ENCODE data around the gene SLC16A3.
"Not testable (repeated sequence)": the region's sequence is repeated elsewhere in the genome, so short reads cannot be mapped to it uniquely, and the experiment has no call there.

SLC16A3 gene

DNA sequence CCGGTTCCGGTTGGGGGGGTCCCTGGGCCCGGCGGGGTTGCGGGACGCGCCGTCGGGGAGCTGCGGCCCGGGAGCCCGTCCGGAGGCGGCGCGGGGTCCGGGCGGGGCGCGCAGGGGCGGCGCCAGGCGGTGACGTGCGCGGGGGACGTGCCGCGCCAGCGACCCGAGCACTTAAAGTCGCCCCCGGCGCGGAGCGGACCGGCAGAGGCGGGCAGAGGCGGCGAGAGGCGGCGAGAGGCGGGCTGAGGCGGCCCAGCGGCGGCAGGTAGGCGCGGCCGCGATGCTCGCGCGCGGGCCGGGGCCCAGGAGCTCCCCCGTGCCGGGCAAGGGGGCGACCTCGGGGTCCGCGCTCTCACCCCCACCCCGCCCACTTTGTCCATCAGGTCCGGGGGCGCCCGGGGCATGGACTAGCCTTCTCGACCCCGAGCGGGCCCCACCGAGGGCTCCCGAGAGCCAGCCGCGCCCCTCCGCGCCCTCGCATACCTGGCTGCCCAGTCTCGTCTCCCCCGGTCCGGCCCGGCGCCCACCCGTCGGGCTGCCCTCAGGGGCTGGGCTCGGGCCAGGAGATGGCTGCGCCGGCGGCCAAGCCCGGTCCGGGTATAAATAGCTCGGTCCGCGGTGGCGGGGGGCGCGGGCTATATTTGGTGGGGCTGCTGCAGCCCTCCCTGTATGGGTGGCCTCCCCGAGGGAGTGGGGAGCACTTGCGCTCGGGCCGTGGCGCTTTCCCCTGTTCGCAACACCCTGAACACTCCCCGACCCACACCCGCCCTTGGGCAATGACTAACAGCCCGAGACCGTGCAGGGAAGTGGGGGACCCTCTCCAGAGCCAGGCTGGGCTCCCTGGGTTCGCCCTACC is at the start of gene SLC16A3:
Gene SLC16A3, plus strand, starts transcription at position 201 of the 856 bp plus-strand sequence. CDS start 6,967 bp downstream, outside the sequence.
- peak; percentile 75 to 92 (median 89) for DNase-seq

DNA sequence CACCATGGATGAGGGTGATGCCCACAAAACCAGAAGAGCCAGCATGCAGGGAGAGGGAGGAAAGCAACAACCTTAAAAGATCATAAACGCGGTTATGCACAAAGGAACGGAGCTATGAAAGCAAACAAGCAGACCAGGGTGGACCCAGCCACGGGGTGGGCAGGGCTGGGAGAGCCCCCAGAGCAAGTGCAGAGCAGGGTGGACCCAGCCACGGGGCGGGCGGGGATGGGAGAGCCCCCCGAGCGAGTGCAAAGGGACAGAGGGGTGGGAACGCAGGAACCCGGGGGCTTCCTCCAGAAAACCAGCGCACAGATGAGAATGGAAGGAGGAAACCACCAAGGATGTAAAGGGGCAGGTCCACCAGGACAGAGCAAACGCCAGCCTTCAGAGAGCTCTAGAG is 49.4 kb upstream of the SLC16A3 start:
- DNase-seq = no peak

DNA sequence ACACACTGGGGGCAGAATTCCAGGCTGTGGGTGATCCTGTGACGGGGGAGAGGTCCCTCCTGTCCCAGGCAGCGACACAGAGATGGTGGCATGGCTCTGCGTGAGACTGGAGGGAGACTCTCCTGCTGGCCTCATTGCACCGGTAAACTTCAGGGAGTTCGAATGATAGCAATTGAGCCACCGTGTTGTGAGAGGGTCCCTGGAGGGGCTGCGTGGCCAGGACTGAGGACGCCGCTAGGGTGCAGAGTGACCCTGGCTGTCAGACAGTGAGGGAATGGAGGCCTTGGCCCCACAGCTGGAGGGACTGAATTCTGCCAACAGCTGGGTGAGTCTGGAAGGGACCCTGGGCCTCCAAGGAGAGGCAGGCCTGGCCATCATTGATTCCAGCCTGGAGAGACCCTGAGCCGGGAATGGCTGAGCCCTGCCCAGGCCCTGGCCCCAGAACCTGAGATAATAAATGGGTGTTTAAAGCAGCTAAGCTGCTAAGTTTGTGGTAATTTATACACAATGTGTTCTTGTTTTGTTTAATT is 48.8 kb upstream of the SLC16A3 start:
- DNase-seq = no peak

DNA sequence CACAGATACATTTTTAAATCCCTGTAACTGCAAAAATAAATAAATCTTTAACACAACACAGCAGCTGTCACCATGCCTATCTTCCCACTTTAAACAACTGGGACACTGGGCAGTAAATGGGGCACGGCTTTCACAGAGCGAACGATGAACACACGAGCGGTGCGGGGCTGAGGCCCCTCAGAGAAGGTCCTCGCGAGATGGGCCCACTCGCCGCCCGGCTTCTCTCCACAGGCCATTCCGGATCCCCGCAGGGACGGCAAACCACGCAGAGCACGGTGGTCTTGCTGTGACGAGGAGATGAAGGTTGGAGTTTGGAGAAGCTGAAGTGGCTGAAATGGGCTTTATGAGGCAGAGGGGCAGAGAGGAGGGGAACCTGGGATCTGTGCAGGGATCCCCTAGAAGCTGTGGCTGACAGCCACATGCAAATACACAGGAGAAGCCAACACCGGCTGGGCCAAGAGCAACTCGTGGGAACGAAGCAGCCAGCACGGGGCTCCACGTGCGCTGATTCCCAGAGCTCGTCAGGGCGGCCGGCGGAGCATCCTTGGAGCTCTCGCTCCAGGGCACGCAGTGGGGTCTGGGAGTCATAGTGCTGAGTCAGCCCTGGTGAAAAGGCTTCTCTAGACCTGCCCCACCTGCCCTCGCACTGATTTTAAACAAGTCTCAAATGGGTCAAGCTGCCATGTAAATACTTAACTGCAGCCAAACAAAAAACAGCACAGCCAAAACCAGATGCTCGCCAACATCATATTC is 47.9 kb upstream of the SLC16A3 start:
- DNase-seq = no peak

- DNase-seq = no peak
Observed at GRCh38 chr17:82184761-82185160, 44.1 kb upstream of the SLC16A3 start.

DNA sequence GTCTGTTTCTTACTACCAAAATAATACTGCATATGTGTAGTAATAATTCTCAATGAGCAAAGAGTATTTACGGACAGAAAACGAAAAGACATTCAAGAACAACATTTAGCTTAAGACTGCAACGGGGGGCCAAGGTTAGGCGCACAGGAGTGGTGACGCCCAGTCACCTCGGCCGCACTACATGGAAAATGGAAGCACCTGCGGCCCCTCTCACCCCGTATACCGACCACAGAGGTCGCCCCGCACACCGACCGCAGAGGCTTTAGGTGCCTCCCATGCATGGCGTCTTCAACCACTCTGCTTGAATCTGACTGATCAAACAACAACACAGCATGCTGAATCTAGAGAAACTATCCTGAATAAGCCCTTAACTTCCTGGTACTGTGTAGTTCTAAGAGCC is 42.6 kb upstream of the SLC16A3 start:
- no peak for DNase-seq

DNA sequence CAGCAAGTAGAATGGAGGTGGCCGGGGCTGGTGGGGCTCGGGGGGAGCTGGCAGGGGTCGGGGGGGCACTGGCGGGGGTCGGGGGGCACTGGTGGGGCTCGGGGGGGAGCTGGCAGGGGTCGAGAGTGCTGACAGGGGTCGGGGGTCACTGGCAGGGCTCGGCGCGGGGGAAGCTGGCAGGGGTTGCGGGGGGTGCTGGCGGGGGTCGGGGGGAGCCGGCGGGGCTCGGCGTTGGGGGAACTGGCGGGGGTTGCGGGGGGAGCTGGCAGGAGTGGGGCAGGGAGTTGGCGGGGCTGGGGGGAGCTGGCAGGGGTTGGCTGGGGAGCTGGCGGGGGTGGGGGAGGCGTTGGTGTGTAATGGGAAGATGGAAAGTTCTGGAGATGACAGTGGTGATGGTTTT is 41.3 kb upstream of the SLC16A3 start:
- no peak for DNase-seq

DNA sequence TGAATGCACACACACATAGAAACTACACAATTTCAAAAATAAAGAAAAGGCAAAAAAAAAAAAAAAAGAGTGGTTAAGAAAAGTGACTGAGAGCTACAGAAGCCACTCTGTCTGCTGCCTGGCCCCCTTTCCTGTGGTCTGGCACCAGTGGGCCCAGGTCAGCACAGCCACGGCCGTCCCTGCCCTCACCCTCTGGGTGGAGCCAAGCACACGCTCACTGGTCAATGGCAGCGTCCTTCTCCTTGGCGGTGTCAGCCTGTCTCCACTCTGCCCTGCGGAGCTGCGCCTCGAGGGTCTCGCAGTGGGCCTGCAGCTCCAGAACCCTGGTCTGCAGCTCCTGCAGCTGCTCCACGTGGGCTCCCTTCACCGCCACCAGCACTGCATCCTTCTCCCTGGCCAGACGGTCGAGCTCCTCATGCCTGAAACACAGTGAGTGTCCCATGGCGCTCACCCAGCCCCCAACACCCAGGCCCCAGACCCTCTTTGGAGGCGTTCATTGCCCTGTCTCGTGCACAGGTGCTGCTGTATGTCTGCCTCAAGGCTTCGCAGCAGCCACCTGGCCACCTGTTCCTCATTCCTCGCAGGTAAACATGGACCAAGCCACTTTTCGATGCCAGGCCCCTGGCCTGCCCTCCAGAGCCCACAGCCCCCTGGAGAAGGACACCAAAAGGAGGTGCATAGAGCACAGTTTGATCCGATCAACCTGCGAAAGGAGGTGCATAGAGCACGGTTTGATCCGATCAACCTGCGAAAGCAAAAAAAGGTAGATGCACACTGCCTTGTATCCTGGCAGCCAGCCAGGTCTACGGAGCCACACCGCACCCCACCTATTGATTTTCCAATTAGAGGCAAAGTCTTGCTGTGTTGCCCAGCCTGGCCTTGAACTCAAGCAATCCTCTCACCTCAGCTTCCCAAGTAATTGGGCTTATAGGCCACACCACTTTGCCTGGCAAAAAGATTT is 40.6 kb upstream of the SLC16A3 start:
- no peak for DNase-seq

DNA sequence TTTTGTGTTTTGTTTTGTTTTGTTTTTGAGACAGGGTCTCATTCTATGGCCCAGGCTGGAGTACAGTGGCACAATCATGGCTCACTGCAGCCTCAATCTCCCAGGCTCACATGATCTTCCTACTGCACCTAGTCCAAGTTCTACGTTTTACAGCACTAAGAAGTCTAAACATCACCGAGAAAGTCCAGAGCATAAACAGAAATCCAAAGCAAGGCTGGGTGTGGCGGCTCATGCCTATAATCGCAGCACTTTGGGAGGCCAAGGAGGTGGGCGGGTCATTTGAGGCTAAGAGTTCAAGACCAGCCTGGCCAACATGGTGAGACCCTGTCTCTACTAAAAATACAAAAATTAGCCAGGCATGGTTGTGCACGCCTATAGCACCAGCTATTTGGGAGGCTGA is 35.8 kb upstream of the SLC16A3 start:
- DNase-seq = not testable (repeated sequence)

- DNase-seq = peak; percentile 73 to 82 (median 75)
Observed at GRCh38 chr17:82193520-82194220, 35.2 kb upstream of the SLC16A3 start.

- no peak for DNase-seq
Observed at GRCh38 chr17:82194765-82195164, 34.1 kb upstream of the SLC16A3 start.

- DNase-seq = no peak
Observed at GRCh38 chr17:82195675-82196672, 32.9 kb upstream of the SLC16A3 start.

GRCh38 chr17:82198092-82198491 is 30.8 kb upstream of the SLC16A3 start:
- DNase-seq = no peak

GRCh38 chr17:82199496-82199895 is 29.3 kb upstream of the SLC16A3 start:
- no peak for DNase-seq

DNA sequence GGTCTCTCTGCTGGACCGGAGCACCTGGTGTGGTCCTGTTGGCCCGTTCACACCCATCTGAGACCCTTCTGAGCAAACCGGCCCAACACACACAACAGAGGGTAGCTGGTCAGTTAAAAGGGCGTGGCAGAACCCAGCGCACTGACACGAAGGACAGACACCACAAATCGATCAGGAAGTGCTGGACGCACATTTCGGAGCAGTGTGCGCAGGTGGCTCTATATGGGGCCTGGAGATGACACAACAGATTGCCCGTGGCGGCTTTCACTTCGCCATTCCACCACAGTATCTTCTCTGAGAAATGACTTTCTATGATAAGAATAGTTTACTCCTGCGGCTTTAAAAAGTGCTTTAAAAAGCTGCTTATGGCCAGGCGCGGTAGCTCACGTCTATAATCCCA is 28.7 kb upstream of the SLC16A3 start:
- DNase-seq = no peak

- no peak for DNase-seq
Observed at GRCh38 chr17:82200743-82201497, 27.9 kb upstream of the SLC16A3 start.

- DNase-seq = no peak
Observed at GRCh38 chr17:82201498-82201910, 27.3 kb upstream of the SLC16A3 start.

- DNase-seq = no peak
Observed at GRCh38 chr17:82202981-82203380, 25.9 kb upstream of the SLC16A3 start.

DNA sequence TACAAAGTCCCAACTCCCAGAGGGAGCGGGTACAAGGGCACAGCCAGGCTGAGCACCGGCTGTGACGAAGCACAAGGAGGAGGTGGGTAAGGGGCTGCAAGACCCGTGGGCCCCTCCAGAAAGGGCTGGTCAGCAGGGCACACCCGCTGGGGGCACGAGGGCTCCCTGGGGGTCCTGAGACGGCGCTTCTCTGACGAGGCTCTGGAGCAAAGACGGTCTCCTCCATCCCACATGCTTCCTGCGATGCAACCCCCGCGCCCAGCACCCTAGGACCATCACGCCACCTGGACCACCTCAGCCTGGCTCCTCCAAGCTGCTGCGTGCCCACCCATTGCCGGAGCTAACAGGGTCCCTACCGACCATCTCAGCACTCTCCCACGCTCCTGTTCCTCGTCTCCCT is 24.9 kb upstream of the SLC16A3 start:
- DNase-seq = no peak
